HEK293T (cell line): ENCODE measurements around the gene RNF213.

Source experiments
- ELF4 ChIP-seq: fragments of 450-650 bp; IDR thresholded peaks from 2 replicates; pipeline ENCODE4 v1.6.1; 2017; ENCODE audit warnings: antibody characterized with exemption
- FOXA1 ChIP-seq: fragments of 450-650 bp; IDR thresholded peaks from 2 replicates; pipeline ENCODE4 v1.6.1; 2016; ENCODE audit warnings: mild to moderate bottlenecking
- NFRKB ChIP-seq: fragments of 450-650 bp; IDR thresholded peaks from 2 replicates; pipeline ENCODE4 v1.6.1; 2016; ENCODE audit warnings: mild to moderate bottlenecking, moderate library complexity
- SP1 ChIP-seq: fragments of 450-650 bp; IDR thresholded peaks from 2 replicates; pipeline ENCODE4 v1.6.1; 2017
- SUZ12 ChIP-seq: fragments of 450-650 bp; IDR thresholded peaks from 2 replicates; pipeline ENCODE4 v1.6.1; 2016; ENCODE audit warnings: mild to moderate bottlenecking

GRCh38 chr17:80397034-80397387, 136.4 kb downstream of the RNF213 start:
- TF ChIP-seq SUZ12 (no peak), ELF4 (no peak), FOXA1 (no peak), SP1 (no peak), NFRKB (no peak)
